ENCODE data around the gene AXL. TPM values are rescaled to one million over a fixed set of nuclear protein-coding genes. Genes with fewer than 3 reads are reported as not detected.
"Not testable (repeated sequence)": the region's sequence is repeated elsewhere in the genome, so short reads cannot be mapped to it uniquely, and the experiment has no call there.

AXL gene
- total RNA-seq, 1 donor from 2014 or later, result 206 TPM

DNA sequence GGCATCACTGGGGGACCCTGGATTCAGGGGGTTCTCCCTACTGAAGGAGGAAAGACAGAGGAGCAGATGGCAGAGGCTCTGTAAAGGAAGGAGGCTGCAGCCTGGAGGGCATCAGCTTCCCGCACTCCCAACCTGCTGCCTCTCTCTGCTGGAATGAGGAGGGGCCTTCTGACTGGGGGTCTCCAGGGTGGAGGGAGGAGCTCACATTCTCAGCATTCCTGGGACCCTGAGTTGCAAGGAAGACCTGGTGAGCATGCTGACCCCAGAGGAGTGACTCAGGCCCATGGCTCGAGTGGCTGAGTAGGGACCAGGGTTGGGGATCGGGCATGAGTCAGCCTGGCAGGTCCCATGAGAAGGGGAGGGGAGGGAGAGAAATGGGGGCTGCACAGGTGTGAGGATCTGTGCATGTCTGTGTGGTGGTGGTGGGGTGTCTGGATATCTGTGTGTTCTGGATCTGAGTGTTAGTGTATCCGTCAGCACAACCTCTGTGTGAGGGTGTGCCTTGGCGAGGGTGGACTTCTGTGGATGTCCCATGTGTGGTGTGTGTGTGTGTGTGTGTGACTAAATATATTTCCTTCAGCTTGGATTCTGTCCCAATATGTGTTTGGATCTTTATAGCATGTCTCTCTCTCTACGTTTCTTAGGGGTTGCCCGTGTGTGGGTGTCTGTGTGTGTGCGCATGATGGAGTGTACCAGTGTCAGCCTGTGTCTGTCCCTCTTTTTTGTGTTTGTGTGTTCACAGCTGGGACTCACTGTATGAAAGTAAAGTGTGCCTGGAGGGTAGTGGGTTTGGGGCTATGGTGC, 4.6 kb downstream of the AXL start:
- TF ChIP-seq CTCF (conservative IDR thresholded peaks at IDR 0.05; ENCODE audit: low read depth, low read length), result no peak
- H3K4me3 ChIP-seq (ENCODE audit: low read depth, low read length), result peak overlapping the region; percentile 18
- peak; percentile 59 for DNase-seq (ENCODE audit: low read depth)

DNA sequence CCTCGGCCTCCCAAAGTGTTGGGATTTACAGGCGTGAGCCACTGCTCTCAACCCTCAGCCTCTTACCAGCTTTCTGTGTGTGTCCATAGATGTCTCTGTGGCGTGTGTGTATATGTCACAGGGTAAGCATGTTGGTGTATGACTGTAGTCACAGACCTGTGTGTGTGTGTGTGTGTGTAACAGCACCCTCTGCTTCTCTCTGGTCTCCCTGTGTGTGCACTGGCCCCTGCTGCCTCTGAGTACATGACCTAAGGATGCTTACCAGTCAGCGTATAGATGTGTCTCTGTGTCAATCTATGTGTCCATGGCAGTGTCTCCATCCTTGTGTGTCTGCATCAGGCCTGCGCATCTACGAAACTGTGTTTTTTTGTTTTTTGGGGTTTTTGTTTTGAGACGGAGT, 5.6 kb downstream of the AXL start:
- H3K4me3 ChIP-seq (ENCODE audit: low read depth, low read length), result no peak overlapping the region
- TF ChIP-seq CTCF (conservative IDR thresholded peaks at IDR 0.05; ENCODE audit: low read depth, low read length), result no peak
- DNase-seq (ENCODE audit: low read depth), result no peak

DNA sequence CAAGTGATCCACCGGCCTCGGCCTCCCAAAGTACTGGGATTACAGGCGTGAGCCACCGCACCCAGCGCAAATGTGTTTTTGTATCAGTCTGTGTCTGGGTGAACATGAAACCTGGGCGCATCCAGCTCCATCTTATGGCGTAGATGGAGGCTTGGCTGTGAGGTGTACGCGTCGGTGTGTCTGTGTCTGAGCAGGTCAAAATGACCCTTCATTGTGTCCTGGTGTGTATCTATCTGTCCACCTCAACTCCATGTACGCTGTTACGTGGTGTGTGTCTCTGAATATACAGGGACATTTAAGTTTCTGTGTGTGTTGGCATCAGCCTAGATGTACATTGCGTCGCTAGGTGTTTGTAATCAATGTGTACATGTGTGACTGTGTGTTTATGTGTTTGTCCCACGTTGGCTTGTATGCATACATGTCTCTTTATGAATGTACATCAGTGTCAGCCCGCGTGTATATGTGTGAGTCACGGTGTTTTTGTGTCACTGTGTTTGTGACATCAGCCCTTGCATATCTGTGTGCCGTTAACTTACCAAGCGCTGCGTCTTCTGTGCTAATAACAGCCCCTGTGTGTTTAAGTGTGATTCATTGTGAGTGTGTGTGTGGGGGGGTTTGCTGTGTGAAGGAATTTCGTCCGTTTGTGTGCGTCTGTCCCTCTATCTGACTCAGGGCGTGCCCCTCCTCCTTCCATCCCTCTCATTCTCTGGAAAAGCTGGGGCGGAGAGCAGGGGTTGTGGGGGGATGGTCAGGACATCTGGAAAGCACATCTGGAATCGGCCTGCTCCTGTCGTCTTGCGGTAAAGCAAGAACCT, 6.4 kb downstream of the AXL start:
- TF ChIP-seq CTCF (conservative IDR thresholded peaks at IDR 0.05; ENCODE audit: low read depth, low read length), result no peak

GRCh38 chr19:41226053-41226873, 7.2 kb downstream of the AXL start:
- peak overlapping the region; percentile 55 for H3K4me3 ChIP-seq (ENCODE audit: low read depth, low read length)
- DNase-seq (ENCODE audit: low read depth), result no peak
- no peak for TF ChIP-seq CTCF (conservative IDR thresholded peaks at IDR 0.05; ENCODE audit: low read depth, low read length)

More for the DNA sequence above, 6.4 kb downstream of the AXL start:
- peak; percentile 90 for DNase-seq (ENCODE audit: low read depth)
- H3K4me3 ChIP-seq (ENCODE audit: low read depth, low read length), result peak overlapping the region; percentile 55

- TF ChIP-seq CTCF (conservative IDR thresholded peaks at IDR 0.05; ENCODE audit: low read depth, low read length), result no peak
- DNase-seq (ENCODE audit: low read depth), result no peak
- peak overlapping the region; percentile 55 for H3K4me3 ChIP-seq (ENCODE audit: low read depth, low read length)
Measured at GRCh38 chr19:41226874-41227390, 7.9 kb downstream of the AXL start.

GRCh38 chr19:41228486-41228885, 9.5 kb downstream of the AXL start:
- H3K4me3 ChIP-seq (ENCODE audit: low read depth, low read length), result no peak overlapping the region
- DNase-seq (ENCODE audit: low read depth), result no peak
- no peak for TF ChIP-seq CTCF (conservative IDR thresholded peaks at IDR 0.05; ENCODE audit: low read depth, low read length)

DNA sequence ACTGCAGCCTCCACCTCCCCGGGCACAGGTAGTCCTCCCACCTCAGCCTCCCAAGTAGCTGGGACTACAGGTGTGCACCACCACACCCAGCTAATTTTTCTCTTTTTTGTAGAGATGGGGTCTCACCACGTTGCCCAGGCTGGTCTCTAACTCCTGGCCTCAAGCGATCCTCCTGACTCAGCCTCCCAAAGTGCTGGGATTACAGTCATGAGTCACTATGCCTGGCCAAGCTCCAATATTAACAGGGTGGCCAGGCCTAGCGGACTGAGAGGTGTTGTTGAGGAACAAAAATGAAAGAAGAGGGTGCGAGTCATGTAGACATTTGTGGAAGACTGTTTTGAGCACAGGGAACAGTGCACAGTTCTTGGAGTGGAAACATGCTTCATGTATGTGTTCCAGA, 10.3 kb downstream of the AXL start:
- H3K4me3 ChIP-seq (ENCODE audit: low read depth, low read length); DNase-seq (ENCODE audit: low read depth): not testable (repeated sequence)

Data from epithelial cell of proximal tubule (primary cell).